GM19395 (cell line): Measurements from ENCODE around the gene ATP6V1F.
"Not testable (repeated sequence)": the region's sequence is repeated elsewhere in the genome, so short reads cannot be mapped to it uniquely, and the experiment has no call there.

Experiments
- ATAC-seq: cut with Tn5 transposase; IDR thresholded peaks from one replicate; pipeline ENCODE4 v1.9.1; 2021; ENCODE audit warnings: mild to moderate bottlenecking, moderate library complexity; ENCODE audit not compliant: unreplicated experiment

ATP6V1F gene

GRCh38 chr7:128895320-128895719 is 32.7 kb downstream of the ATP6V1F start:
- ATAC-seq, result no peak

DNA sequence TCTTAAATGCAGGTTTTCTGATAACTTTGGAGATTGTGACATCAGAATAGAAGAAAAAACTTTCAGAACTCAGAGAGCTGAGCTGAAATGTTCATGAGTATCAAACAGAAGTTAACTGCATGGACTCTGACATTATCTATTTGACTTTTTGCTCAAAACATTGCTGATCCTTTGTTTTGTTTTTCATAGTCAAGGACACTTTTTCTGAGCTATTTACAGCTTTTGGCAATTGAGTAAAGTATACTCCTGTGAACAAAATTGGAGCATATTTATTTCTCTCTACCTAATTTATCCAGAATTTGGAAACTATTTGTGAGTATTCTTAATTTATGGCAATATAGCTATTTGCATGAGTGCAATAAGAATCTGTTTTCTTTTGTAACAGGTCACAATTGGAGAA is 36.7 kb downstream of the ATP6V1F start:
- ATAC-seq, result no peak

GRCh38 chr7:128900237-128900636 is 37.6 kb downstream of the ATP6V1F start:
- ATAC-seq, result no peak

GRCh38 chr7:128902761-128903585 is 40.3 kb downstream of the ATP6V1F start:
- no peak for ATAC-seq

GRCh38 chr7:128903621-128904361 is 41.1 kb downstream of the ATP6V1F start:
- no peak for ATAC-seq

DNA sequence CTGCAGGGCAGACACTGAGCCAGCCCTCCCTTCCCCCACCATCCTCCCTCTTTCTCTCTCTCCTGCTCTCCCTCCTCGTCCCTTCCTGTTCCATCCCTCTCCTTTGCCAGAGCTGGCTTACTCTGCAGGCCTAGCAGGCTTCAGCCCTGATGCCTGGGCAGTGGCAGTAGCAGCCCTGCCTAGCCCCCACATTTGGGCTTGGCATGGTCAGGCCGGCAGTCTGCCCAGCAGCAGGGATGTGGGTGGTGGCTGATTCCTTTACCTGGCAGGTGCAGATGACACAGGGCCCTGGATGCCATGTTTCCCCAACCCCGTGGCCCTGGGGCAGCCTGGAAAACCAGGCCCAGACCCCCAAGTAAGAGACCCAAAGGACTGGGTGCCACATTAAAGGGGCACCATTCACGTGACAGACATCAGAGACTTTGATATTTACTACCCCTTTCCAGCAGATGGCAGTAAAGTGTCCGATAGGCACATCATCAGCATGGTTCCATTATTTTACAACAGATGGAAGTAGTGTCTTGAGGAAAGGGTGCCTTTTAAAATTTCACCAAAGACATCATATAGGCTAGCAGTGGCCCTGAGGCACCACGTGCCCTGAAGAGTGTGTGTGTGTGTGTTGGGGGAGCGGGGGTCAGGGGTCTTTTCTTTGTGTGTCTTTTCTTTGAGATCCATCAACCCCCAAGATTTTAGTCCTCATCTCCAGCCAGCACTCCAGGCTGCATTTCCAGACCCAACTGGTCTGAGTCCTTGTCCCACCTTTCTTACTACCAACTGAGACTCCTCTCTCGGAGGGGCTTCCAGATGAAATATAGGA is 41.9 kb downstream of the ATP6V1F start:
- peak; percentile 74 for ATAC-seq

DNA sequence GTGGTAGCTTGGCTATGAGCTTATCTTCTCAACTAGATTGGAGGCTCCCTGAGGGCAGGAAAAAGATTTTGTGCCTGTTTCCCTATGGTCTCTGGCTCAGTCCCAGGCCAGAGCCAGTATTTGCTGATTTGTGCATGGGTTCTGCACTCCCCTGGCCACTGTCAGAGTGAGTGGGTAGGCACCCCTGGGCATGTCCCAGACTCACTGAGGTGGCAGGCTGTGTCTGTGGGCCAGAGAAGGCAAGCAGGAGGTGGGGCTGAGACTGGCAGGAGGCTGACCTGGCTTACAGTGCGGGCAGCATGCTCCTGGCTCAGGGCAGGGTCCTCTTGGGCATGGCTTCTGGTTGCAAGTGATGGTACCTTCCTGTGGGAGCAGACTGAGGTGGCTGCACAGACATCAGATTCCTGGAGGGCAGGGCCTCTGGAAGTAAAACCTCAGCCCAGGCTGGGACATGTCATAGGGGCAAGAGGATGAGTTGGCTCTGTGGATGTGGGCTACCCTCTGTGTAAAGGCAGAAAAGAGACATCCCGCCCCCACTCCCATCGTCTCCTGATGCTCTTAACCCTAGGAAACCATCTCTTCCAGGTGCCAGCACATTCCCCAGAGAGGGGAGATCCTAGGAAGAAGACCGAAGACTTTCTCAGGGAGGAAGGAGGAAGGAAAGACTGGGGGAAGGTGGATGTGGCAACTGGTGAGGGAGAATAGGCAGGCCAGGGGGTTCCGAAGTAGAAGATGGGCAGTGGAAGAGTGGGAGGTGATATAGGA is 43.5 kb downstream of the ATP6V1F start:
- ATAC-seq, result no peak

DNA sequence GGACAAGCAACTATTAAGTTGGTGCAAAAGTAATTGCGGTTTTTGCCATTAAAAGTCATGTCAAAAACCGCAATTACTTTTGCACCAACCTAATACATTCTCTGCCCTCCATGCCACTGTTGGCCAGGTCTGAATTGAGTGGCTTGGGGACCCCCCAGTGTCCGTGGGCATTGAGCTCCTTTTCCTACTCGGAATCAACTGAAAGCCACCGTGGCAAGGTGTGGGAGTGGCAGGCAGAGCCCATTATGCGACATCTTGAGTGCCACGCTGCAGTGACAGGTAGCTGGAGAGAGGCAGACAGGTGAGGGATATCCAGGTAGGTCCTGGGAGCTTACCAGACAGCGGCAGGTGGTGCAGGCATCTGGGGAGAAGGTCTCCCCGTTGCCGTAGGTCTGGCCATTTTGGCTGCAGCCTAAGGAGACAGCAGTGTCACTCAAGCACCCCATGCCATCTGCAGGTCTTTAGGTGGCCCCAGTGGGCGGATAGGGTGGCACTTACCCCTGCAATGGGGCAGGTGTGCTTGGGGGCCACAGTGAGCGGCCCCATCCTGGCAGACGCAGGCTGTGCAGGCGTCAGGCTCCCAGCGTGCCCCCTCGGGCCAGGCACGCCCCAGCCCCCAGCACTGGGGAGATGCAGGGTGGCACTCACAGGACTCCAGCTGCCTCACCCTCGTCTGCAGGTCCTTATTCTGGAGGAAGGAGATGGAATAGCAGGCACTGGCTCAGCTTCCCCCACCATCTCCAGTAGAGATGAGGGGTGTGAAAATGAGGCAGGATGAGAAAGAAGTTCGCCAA is 44.3 kb downstream of the ATP6V1F start:
- ATAC-seq, result no peak

GRCh38 chr7:128908750-128909624 is 46.3 kb downstream of the ATP6V1F start:
- ATAC-seq, result no peak

DNA sequence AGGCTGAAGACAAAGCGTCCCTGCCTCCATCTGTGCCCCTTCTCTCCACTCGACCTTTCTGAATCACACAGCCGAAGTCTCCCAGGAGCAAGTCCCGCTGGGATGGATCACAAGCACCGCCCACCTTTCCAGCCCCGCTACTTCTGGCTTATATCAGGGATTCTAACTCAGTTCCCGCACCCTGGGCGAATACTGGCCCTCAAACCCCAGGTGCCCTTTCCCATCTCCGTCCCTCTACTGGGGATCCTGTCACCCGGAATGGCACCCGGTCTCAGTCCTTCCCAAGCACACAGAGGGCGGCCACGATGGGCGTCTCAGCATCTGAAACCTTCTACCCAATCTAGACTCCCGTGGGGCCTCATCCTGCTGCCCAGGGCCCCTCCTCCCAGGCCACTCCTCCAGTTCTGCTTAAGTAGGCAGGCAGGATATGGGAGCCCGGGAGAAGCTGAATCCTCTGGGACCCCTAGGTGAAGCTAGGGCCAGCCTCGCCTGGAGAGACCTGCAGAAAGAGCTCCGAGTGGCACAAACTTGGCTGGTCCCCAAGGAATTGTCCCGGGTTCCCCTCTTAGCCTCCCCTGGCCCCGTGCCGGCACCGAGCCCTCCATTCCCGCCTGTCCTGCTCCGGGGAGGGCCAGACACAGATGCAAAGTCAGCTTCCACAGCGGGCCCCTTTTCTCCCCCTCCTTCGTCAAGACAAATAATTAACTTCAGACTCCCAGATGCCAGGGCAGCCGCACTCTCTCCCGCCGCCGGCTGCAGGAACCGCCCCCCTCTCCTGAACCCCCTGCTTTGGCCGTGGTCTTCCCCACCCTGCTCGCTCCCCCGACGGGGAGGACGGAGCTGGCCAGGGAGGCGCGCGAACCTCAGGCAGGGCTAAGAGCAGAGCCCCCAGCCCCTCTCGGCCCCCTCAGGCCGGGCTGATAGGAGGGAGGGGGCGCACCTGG is 47.2 kb downstream of the ATP6V1F start:
- no peak for ATAC-seq

- ATAC-seq, result no peak
Observed at GRCh38 chr7:128910569-128910945, 47.9 kb downstream of the ATP6V1F start, which contains the start of gene KCP. Gene KCP, minus strand, starts transcription at chr7:128910709. Its CDS starts 33 bp downstream, at chr7:128910676.

- ATAC-seq, result no peak
Observed at GRCh38 chr7:128911423-128912031, 48.9 kb downstream of the ATP6V1F start.

DNA sequence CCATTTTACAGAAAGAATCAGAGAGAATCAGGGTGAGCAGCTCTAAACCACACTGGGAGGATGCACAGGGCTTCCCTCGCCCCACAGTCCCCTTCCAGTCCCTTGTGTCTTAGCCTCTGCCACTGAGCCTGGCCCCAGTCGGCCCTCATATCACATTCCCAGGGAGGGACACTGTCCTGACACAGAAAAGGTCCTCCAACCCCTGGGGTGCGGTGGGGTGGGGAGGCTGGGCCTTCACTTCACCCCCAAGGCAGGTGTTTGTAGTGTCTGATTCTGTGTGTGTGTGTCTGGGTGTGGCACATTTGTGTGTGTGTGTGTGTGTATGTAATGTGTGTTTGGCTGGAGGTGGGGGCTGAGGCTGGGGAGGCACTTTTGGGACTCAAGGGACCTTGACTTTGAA is 49.6 kb downstream of the ATP6V1F start:
- ATAC-seq, result no peak

DNA sequence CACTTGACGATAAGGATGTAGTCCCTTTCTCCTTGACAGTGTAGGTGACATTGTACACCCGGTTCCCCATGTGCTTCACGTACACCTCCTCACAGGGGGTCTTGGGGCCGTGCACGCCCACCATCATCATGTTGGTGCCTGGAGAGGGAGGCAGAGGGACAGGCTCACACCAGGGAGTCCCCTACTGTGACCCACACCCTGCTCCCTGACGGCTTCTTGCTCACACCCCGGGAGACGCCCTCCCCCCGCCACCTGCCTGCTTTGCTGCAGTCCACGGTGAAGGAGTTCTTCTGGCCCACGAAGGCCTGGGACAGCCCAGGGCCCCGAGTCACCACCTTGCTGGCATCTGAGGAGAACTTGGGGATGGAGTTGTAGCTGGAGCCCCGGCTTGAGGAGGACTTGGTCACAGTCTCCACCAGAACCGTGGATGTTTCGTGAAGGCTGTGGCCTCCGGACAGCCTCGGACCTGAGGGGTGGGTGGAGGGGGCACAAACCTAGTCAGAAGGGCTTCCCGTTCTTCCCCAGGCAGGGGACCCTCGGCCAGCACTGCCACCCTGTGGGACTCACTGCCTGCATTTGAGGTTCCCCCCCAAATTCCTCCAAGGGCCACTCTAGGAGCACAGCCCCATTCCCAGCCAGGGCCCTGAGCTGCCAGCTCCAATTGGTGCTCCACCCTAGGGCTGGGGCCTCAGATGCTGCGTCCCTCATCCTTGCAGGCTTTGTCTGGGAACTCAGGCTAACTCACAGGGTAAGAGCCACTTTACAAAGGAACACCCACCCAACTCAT is 50.2 kb downstream of the ATP6V1F start:
- not testable (repeated sequence) for ATAC-seq

- ATAC-seq, result no peak
Observed at GRCh38 chr7:128913870-128914565, 51.4 kb downstream of the ATP6V1F start.
